Heart left ventricle (tissue), 16 donors: ENCODE results near the gene ALMS1. TPM values are rescaled to one million over a fixed set of nuclear protein-coding genes. Genes with fewer than 3 reads are reported as not detected.
"Not testable (repeated sequence)": the region's sequence is repeated elsewhere in the genome, so short reads cannot be mapped to it uniquely, and the experiment has no call there.

Source experiments
- ATAC-seq, 4 donors: fragments of 200-7000 bp; cut with Tn5 transposase; one replicate each; pipeline ENCODE4 v1.9.1; 2020 to 2022; ENCODE audit warnings: moderate library complexity in 4 of 4, mild to moderate bottlenecking in 3 of 4, moderate number of reproducible peaks in 1 of 4
- DNase-seq, 5 donors: peaks; one replicate each; pipeline ENCODE4 v3.0.0-alpha.2; 2020
- H3K27ac ChIP-seq, 12 donors: fragments of 200-600 bp; sonication (generic) in 4 of 12; one replicate each; pipeline versions ENCODE4 v1.5.0 to v1.8.0; 2016 to 2022; ENCODE audit warnings: mild to moderate bottlenecking in 2 of 12
- H3K27me3 ChIP-seq, 9 donors: fragments of 200-600 bp; sonication (generic) in 2 of 9; one replicate each; pipeline versions ENCODE4 v1.5.1 to v1.8.0; 2016 to 2022; ENCODE audit warnings: mild to moderate bottlenecking in 3 of 9
- H3K36me3 ChIP-seq, 9 donors: fragments of 200-600 bp; sonication (generic) in 2 of 9; one replicate each; pipeline versions ENCODE4 v1.5.0 to v1.8.0; 2018 to 2022; ENCODE audit warnings: mild to moderate bottlenecking in 2 of 9
- H3K4me1 ChIP-seq, 12 donors: fragments of 200-600 bp; sonication (generic) in 4 of 12; one replicate each; pipeline versions ENCODE4 v1.5.0 to v1.8.0; 2016 to 2022; ENCODE audit warnings: mild to moderate bottlenecking in 3 of 12
- H3K4me3 ChIP-seq, 12 donors: fragments of 200-600 bp; sonication (generic) in 4 of 12; one replicate each; pipeline versions ENCODE4 v1.5.0 to v1.8.0; 2017 to 2022; ENCODE audit warnings: mild to moderate bottlenecking in 9 of 12, moderate library complexity in 4 of 12
- H3K9me3 ChIP-seq, 12 donors: fragments of 200-600 bp; sonication (generic) in 4 of 12; one replicate each; pipeline versions ENCODE4 v1.5.0 to v1.8.0; 2016 to 2022; ENCODE audit warnings: mild to moderate bottlenecking in 1 of 12
- CTCF ChIP-seq, 12 donors: fragments of 200-600 bp; sonication (generic) in 4 of 12; IDR thresholded peaks; one replicate each; pipeline versions ENCODE4 v1.5.0 to v1.8.0; 2018 to 2022; ENCODE audit warnings: antibody characterized with exemption in 12 of 12, mild to moderate bottlenecking in 5 of 12
- POLR2A ChIP-seq, 2 donors: fragments of 450-650 bp; IDR thresholded peaks; one replicate each; pipeline ENCODE4 v1.6.1; 2017; ENCODE audit warnings: antibody characterized with exemption in 2 of 2, mild to moderate bottlenecking in 2 of 2, moderate library complexity in 2 of 2
- WGBS, 4 donors: extraction: QIAGEN DNeasy Blood & Tissue Kit in 2 of 4; methylation state at CpG; one replicate each; pipeline versions ENCODE4 v1.1.5 to v1.1.7; 2013 to 2018; 5-methylcytosine and 5-hydroxymethylcytosine counted together
- intact Hi-C, 10 donors: fragments of 100-400 bp; cut with DNase I; formaldehyde crosslinking; loops; one replicate each; pipeline versions ENCODE4 v1.11.1 to v1.14.2; 2022
- polyA plus RNA-seq, 2 donors: library from polyadenylated mRNA; stranded (reverse); fragments of 200-250 nt; gene quantifications; one replicate each; pipeline ENCODE4 v1.2.3, GENCODE V29; 2013
- total RNA-seq, 9 donors: library from RNA; depleted of rRNA in 2 of 9; stranded (reverse); fragments of >200 nt in 2 of 9; fragmentation: NEBNext Ultra II Directional in 3 of 9; extraction: Animal tissue kit (Norgen Biotek cat#: 25700) in 3 of 9; gene quantifications; one replicate each; pipeline versions ENCODE4 v1.1.0 to v1.2.4, GENCODE V29; 2016 to 2023
- donor health status: ischemic (EF 13 %, LVEDD 7.1; RV severe dilation, severe dysfunction).
- donor health status: healthy with polysubstance abuse.
- donor health status: DM: no; HTN: yes; CAD: no.
- donor health status: DM: no; HTN: no; CAD: no.
- donor health status: ischemic (EF 25% LVEDD 6.9; RV normal size, moderate dysfunction).
- donor health status: ischemic (EF 25% LVEDD 5.7; RV mildly dilated, moderate dysfunction).
- donor health status: healthy.
- donor health status: DM: yes; HTN: yes; CAD: no.
- donor health status: ischemic (EF 35%, LVEDD 5.7; RV mildly dilated, moderate dysfunction).
- donor health status: nonischemic (EF 11% LVEDD 7.7; RV severe dilation, severe dysfunction).
- donor health status: DM: yes; HTN: yes; CAD: no.
- donor health status: PGD.
- donor health status: ischemic (EF 29% LVEDD 5.4; RV normal size, mild dysfunction).
- donor health status: nonischemic (EF 23%, LVEDD 6.1; RV moderate dilation, normal function).

ALMS1 gene
- total and polyA plus RNA-seq, 11 donors = 2.5 to 21.4 (median 9.4) TPM

DNA sequence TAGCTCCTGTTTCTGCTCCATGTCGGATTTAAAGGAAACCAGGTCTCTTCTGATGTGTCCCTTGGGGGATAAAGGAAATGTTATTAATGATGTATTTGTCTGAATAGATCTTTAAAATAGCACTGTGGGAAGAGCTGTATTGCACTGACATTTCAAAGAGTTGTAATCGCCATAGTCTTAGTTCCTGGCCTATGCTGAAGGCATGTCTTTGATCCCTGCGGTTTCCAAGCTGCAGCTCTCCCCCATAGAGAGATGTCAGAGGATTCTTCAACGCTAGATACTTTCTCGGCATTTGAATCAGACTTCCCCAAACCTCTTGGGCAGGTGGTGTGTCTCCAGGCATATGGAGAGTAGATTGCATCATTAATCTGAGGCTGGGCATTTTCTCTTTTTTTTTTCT is 216.1 kb downstream of the ALMS1 start:
- no peaks in the 10 kb centered on the region for H3K9me3 ChIP-seq
- H3K4me3 ChIP-seq = no peak overlapping the region
- no peaks in the 10 kb centered on the region for H3K27me3 ChIP-seq
- WGBS, 4 donors = 82 to 85% (median 84%) methylated on average over 5 of the region's 5 CpGs
- ATAC-seq (no peak), DNase-seq (no peak)
- intact Hi-C loops = no loop called here
- no peaks in the 10 kb centered on the region for H3K4me1 ChIP-seq
- TF ChIP-seq CTCF (IDR thresholded peaks at IDR 0.05) = no peak
- no peak for TF ChIP-seq POLR2A (IDR thresholded peaks at IDR 0.05)
- H3K36me3 ChIP-seq = peaks cover 0 to 52% (median 21%) of the 10 kb centered on the region in 9 donors
- no peak overlapping the region for H3K27ac ChIP-seq

- H3K27ac ChIP-seq, DNase-seq, H3K9me3 ChIP-seq, H3K4me3 ChIP-seq, H3K4me1 ChIP-seq, intact Hi-C loops, ATAC-seq, H3K27me3 ChIP-seq: not testable (repeated sequence)
- H3K36me3 ChIP-seq = peaks cover 0 to 53% (median 21%) of the 10 kb centered on the region in 9 donors
- 86 to 90% (median 89%) methylated on average over 4 of the region's 4 CpGs for WGBS, 4 donors
Observed at GRCh38 chr2:73603099-73603588, 217.5 kb downstream of the ALMS1 start.

DNA sequence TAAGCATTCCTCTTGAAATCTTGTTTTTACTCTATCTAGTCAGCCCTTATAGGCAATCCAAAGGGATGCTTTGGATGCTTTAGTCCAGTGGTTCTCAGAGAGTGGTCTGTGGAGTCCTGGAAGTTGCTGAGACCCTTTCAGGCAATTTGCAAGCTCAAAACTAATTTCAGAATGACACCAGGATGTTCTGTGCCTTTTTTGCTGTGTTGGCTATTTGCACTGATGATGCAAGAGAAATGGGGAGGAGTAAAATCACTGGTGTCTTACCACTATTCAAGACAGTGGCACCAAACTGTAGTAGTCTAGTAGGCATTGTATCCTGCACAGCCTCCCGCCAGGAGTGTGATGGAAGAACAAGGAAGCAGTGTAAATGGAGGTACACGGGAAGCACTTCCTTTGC is 219.0 kb downstream of the ALMS1 start:
- H3K4me3 ChIP-seq, H3K9me3 ChIP-seq, H3K27ac ChIP-seq, H3K27me3 ChIP-seq, H3K4me1 ChIP-seq, intact Hi-C loops, DNase-seq, ATAC-seq: not testable (repeated sequence)
- H3K36me3 ChIP-seq = peaks cover 0 to 63% (median 25%) of the 10 kb centered on the region in 9 donors
- 71 to 78% (median 72%) methylated on average over 2 of the region's 2 CpGs for WGBS, 4 donors

DNA sequence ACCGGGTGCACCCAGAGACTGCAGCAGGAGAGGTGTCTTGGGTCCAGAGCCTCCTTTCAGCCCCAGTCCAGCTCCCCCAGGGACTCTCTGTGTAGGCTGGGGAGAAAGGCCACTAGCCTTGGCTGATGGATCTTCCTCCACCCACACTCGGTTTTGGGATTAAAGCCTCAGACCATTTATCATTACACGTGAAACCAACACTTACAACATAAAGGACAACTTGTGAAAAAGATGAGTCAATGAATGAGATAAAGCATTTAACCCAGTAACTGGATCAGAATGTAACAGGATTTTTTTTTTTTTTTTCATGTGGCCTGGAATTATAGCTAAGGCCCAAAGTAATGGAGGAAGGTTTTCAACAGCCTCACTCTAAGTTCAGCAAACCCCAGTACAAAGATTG is 224.5 kb downstream of the ALMS1 start:
- WGBS, 4 donors = 82 to 88% (median 86%) methylated on average over 3 of the region's 3 CpGs
- Histone ChIP-seq H3K4me3 (no peak overlapping the region), H3K27ac (no peak overlapping the region), H3K9me3 (no peaks in the 10 kb centered on the region), H3K36me3 (peaks cover 0 to 30% (median 6%) of the 10 kb centered on the region in 9 donors), H3K4me1 (peaks cover 0 to 6% (median 0%) of the 10 kb centered on the region in 12 donors), H3K27me3 (no peaks in the 10 kb centered on the region)
- DNase-seq = no peak
- TF ChIP-seq CTCF (IDR thresholded peaks at IDR 0.05) (no peak), POLR2A (IDR thresholded peaks at IDR 0.05) (no peak)
- no peak for ATAC-seq
- intact Hi-C loops = no loop called here

GRCh38 chr2:73611193-73611592 is 225.6 kb downstream of the ALMS1 start:
- H3K27me3 ChIP-seq = no peaks in the 10 kb centered on the region
- ATAC-seq = no peak
- no peak for DNase-seq
- 57 to 88% (median 80%) methylated on average over 4 of the region's 4 CpGs for whole genome bisulfite sequencing, 4 donors
- H3K4me1 ChIP-seq = peaks cover 0 to 9% (median 0%) of the 10 kb centered on the region in 12 donors
- H3K36me3 ChIP-seq = peaks cover 0 to 34% (median 6%) of the 10 kb centered on the region in 9 donors
- TF ChIP-seq CTCF (IDR thresholded peaks at IDR 0.05) = no peak
- TF ChIP-seq POLR2A (IDR thresholded peaks at IDR 0.05) = no peak
- H3K4me3 ChIP-seq = no peak overlapping the region
- intact Hi-C loops = no loop called here
- H3K9me3 ChIP-seq = no peaks in the 10 kb centered on the region
- no peak overlapping the region for H3K27ac ChIP-seq
